Measurements from ENCODE around the gene CFDP1. TPM values are rescaled to one million over a fixed set of nuclear protein-coding genes. Genes with fewer than 3 reads are reported as not detected.

CFDP1 gene
- total and polyA plus RNA-seq, 2 of the 13 experiments (the other 11 are each of a cell fraction or from before 2014, with no cell fraction given): 78.6 to 153 TPM

- peak; percentile 84 for TF ChIP-seq XRCC5 (optimal IDR thresholded peaks at IDR 0.05; ENCODE audit: low read length)
- TF ChIP-seq ZBTB33 (CRISPR knock-in tag; IDR thresholded peaks at IDR 0.05): peak; percentile 6; the same call in 1 of the 2 replicates
- peak; percentile 78; the same call in 1 of the 2 replicates for TF ChIP-seq SIN3A (IDR thresholded peaks at IDR 0.05; ENCODE audit: borderline replicate concordance, low read depth, low read length)
- no peak for TF ChIP-seq RNF219 (CRISPR knock-in tag; IDR thresholded peaks at IDR 0.05)
- TF ChIP-seq NFATC3 (CRISPR knock-in tag; IDR thresholded peaks at IDR 0.05): no peak
- TF ChIP-seq PAWR (CRISPR knock-in tag; IDR thresholded peaks at IDR 0.05; ENCODE audit: borderline replicate concordance): 0 out of 2 replicates have a peak, but pooled peaks have one; percentile 45
- peak; percentile 72; the same call in 1 of the 2 replicates for TF ChIP-seq ZNF446 (CRISPR knock-in tag; IDR thresholded peaks at IDR 0.05)
- TF ChIP-seq ZNF652 (CRISPR knock-in tag; IDR thresholded peaks at IDR 0.05; ENCODE audit: borderline replicate concordance, low read depth): 0 out of 2 replicates have a peak, but pooled peaks have one; percentile 12
- TF ChIP-seq HOXA7 (CRISPR knock-in tag; IDR thresholded peaks at IDR 0.05): no peak
- TF ChIP-seq ZNF501 (CRISPR knock-in tag; IDR thresholded peaks at IDR 0.05): peak; percentile 81
- TF ChIP-seq ZNF264 (CRISPR knock-in tag; IDR thresholded peaks at IDR 0.05): peak; percentile 85; the same call in 1 of the 2 replicates
- peak; percentile 59; the same call in 1 of the 2 replicates for TF ChIP-seq RXRB (CRISPR knock-in tag; IDR thresholded peaks at IDR 0.05; ENCODE audit: borderline replicate concordance)
- TF ChIP-seq ZNF354B (CRISPR knock-in tag; IDR thresholded peaks at IDR 0.05): 0 out of 2 replicates have a peak, but pooled peaks have one; percentile 41
- TF ChIP-seq ZNF251 (CRISPR knock-in tag; IDR thresholded peaks at IDR 0.05): peak; percentile 94; the same call in 1 of the 2 replicates
- TF ChIP-seq ZNF549 (CRISPR knock-in tag; IDR thresholded peaks at IDR 0.05): no peak
- TF ChIP-seq MZF1 (CRISPR knock-in tag; IDR thresholded peaks at IDR 0.05; ENCODE audit: borderline replicate concordance): 0 out of 2 replicates have a peak, but pooled peaks have one; percentile 80
- no peak for TF ChIP-seq NR2F6 (IDR thresholded peaks at IDR 0.05)
- peak; percentile 34 for TF ChIP-seq NR2F6 (CRISPR knock-in tag; IDR thresholded peaks at IDR 0.05)
- TF ChIP-seq GTF3A (CRISPR knock-in tag; conservative IDR thresholded peaks at IDR 0.05): 0 out of 2 replicates have a peak, but pooled peaks have one; percentile 71
- TF ChIP-seq HDAC2 (CRISPR knock-in tag; IDR thresholded peaks at IDR 0.05): peak; percentile 25; the same call in 1 of the 2 replicates
- TF ChIP-seq ZNF672 (CRISPR knock-in tag; IDR thresholded peaks at IDR 0.05): no peak
- TF ChIP-seq, protein P1, sequence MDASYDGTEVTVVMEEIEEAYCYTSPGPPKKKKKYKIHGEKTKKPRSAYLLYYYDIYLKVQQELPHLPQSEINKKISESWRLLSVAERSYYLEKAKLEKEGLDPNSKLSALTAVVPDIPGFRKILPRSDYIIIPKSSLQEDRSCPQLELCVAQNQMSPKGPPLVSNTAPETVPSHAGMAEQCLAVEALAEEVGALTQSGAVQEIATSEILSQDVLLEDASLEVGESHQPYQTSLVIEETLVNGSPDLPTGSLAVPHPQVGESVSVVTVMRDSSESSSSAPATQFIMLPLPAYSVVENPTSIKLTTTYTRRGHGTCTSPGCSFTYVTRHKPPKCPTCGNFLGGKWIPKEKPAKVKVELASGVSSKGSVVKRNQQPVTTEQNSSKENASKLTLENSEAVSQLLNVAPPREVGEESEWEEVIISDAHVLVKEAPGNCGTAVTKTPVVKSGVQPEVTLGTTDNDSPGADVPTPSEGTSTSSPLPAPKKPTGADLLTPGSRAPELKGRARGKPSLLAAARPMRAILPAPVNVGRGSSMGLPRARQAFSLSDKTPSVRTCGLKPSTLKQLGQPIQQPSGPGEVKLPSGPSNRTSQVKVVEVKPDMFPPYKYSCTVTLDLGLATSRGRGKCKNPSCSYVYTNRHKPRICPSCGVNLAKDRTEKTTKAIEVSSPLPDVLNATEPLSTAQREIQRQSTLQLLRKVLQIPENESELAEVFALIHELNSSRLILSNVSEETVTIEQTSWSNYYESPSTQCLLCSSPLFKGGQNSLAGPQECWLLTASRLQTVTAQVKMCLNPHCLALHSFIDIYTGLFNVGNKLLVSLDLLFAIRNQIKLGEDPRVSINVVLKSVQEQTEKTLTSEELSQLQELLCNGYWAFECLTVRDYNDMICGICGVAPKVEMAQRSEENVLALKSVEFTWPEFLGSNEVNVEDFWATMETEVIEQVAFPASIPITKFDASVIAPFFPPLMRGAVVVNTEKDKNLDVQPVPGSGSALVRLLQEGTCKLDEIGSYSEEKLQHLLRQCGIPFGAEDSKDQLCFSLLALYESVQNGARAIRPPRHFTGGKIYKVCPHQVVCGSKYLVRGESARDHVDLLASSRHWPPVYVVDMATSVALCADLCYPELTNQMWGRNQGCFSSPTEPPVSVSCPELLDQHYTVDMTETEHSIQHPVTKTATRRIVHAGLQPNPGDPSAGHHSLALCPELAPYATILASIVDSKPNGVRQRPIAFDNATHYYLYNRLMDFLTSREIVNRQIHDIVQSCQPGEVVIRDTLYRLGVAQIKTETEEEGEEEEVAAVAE (CRISPR knock-in tag; IDR thresholded peaks at IDR 0.05; ENCODE audit: borderline replicate concordance): no peak
These were observed 167.2 kb downstream of the CFDP1 start (continued) for GRCh38 chr16:75265911-75266701.

Measured in HepG2 (cell line).